Fibroblast of skin of right quadriceps (primary cell): ENCODE data around the gene BCAN.

Experiments
- DNase-seq: peaks from one replicate; pipeline ENCODE4 v3.0.0-alpha.2; 2013

The BCAN gene

GRCh38 chr1:156644640-156645039 is 2.7 kb downstream of the BCAN start:
- DNase-seq, result no peak

- DNase-seq, result no peak
These were observed 3.1 kb downstream of the BCAN start for GRCh38 chr1:156645056-156645455.

GRCh38 chr1:156645666-156646065 is 3.7 kb downstream of the BCAN start:
- no peak for DNase-seq

GRCh38 chr1:156646738-156647211 is 4.9 kb downstream of the BCAN start:
- DNase-seq, result no peak

GRCh38 chr1:156647351-156647750 is 5.4 kb downstream of the BCAN start:
- DNase-seq, result no peak

GRCh38 chr1:156648496-156648895 is 6.6 kb downstream of the BCAN start:
- no peak for DNase-seq

GRCh38 chr1:156648951-156649350 is 7.0 kb downstream of the BCAN start:
- no peak for DNase-seq

GRCh38 chr1:156652131-156652991 is 10.4 kb downstream of the BCAN start:
- peak; percentile 46 for DNase-seq

GRCh38 chr1:156652992-156653355 is 11.1 kb downstream of the BCAN start:
- DNase-seq, result no peak

- DNase-seq, result no peak
These were observed 12.8 kb downstream of the BCAN start for GRCh38 chr1:156654700-156655099.

GRCh38 chr1:156655151-156655903 is 13.4 kb downstream of the BCAN start:
- DNase-seq, result no peak

- DNase-seq, result no peak
These were observed 14.1 kb downstream of the BCAN start for GRCh38 chr1:156655904-156656516.

- DNase-seq, result peak; percentile 40
These were observed 15.2 kb downstream of the BCAN start for GRCh38 chr1:156656806-156657740.

- DNase-seq, result no peak
These were observed 15.9 kb downstream of the BCAN start for GRCh38 chr1:156657741-156658319.

GRCh38 chr1:156658496-156658895 is 16.6 kb downstream of the BCAN start:
- no peak for DNase-seq

GRCh38 chr1:156658945-156659574 is 17.1 kb downstream of the BCAN start:
- DNase-seq, result no peak

GRCh38 chr1:156659661-156659987 is 17.7 kb downstream of the BCAN start:
- no peak for DNase-seq

GRCh38 chr1:156659988-156660751 is 18.3 kb downstream of the BCAN start:
- peak; percentile 94 for DNase-seq

- DNase-seq, result no peak
These were observed 18.8 kb downstream of the BCAN start for GRCh38 chr1:156660752-156661112.

- peak; percentile 30 for DNase-seq
These were observed 20.3 kb downstream of the BCAN start for GRCh38 chr1:156662005-156662799.
